Amygdala (tissue), 56 donors: ENCODE measurements around the gene ACVR1B.

ENCODE experiments used
- DNase-seq, 56 donors: peaks; one replicate each; lab custom pipeline; 2025; lab: John Stamatoyannopoulos, UW

Gene ACVR1B

DNA sequence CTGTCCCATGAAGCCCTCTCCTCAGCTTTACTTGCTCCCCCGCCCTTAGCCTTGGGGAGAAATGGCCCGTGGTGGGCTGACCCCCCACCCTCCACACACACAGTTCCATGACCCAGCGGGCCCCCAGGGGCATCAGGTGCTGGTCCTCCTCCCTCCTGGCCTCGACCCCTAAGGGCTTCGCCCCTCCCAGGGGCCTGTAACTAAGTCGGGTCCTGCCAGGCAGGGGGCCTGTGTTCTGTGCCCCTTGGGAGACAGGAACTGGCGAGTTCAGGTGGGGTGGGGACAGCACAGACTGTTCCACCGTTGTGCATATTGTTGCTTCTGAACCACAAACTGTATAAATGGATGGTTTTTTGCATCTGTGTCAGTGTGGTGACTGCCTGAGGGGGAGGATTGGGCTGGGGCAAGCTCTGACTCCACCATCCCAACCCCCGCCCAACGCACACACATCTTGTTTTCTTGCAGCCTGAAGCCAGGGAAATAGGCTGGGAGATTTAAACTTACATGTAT is 64.1 kb downstream of the ACVR1B start:
- DNase-seq: peak in 6 of 56 donors; percentile 21 to 44 (median 32)

GRCh38 chr12:52018433-52019112 is 67.1 kb downstream of the ACVR1B start:
- DNase-seq: no peak

GRCh38 chr12:52019113-52019770 is 67.7 kb downstream of the ACVR1B start:
- peak in 18 of 56 donors; percentile 22 to 62 (median 34) for DNase-seq

GRCh38 chr12:52020539-52021336 is 69.2 kb downstream of the ACVR1B start:
- DNase-seq: peak in 19 of 56 donors; percentile 21 to 67 (median 38)

- no peak for DNase-seq
These were observed 71.3 kb downstream of the ACVR1B start for GRCh38 chr12:52022841-52023181.

DNA sequence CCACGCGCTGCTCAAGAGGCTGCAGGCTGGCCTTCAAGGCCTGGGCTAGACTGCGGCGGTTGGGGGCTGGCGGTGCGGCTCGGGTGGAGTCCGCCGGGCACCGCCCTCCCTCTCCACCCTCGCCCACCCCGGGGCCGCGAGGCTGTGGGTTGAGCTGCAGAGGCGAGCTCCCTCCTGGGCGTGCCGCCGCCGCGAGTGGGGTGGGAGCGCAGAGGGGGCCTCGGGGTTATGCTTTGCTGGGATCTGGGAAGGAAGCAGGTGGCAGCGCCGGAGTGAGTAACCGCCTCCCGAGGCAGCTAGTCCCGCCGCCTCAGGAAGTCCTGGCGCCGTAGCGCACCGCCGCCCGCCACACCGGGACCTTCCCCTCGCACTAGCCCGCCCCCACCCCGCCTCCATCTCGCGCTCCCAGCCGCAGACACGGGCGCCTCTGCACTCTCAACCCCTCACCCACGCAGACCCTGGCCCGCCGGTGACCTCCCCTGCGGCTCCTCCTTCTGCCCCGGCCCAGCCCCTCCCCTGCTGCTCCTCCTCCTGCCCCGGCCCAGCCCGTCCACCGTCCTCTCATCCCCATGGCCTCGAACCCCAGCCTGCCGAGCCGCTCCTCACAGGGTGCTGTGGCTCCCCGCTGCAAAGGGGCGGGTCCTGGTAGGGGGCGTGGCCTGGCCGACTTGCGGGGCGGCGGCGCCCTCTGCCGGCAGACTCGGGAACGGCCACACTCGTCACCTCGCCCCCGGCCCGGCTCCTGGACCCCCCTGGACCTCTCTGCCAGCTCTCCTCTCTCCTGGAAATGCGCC is 71.9 kb downstream of the ACVR1B start:
- DNase-seq: peak in 54 of 56 donors; percentile 14 to 87 (median 67)

GRCh38 chr12:52023976-52024688 is 72.6 kb downstream of the ACVR1B start:
- no peak for DNase-seq

DNA sequence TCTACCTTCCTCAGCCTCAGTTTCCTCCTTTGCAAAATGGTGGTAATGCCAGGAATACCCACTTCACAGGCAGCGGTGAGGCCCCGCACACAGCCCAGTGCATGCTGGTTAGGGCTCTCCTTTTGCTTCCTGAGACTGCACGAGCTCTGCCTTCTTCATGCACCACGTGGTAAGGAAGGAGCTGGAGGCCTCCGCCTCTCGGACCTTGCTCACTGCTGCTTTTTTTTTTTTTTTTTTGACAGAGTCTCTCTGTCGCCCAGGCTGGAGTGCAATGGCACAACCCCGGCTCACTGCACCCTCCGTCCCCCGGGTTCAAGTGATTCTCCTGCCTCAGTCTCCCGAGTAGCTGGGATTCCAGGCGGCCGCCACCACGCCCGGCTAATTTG is 73.3 kb downstream of the ACVR1B start:
- DNase-seq: peak in 11 of 56 donors; percentile 9 to 41 (median 28)

GRCh38 chr12:52026263-52026662 is 74.8 kb downstream of the ACVR1B start:
- no peak for DNase-seq

- no peak for DNase-seq
These were observed 75.8 kb downstream of the ACVR1B start for GRCh38 chr12:52027085-52027843.

DNA sequence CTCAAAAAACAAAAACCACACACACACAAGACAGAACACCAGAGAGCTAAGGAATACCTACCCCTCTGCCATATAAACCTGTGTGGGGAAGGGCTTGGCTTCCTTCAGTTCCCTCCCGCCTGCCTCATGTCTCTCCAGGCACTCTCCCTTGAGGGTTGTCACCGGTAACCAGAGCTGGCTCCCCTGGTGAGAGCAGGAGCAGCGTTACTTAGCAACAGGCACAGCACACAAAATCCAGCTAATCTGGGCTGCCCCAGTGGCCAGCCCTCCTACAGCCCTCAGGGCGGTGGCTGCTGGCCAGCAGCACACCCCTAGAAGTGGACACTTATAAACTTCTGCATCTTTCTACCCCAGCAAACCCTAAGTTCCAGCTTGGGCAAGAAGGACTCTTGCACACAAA is 78.2 kb downstream of the ACVR1B start:
- DNase-seq: peak in 12 of 56 donors; percentile 18 to 72 (median 30)

GRCh38 chr12:52032446-52032803 is 80.9 kb downstream of the ACVR1B start:
- peak in 35 of 56 donors; percentile 26 to 84 (median 50) for DNase-seq

DNA sequence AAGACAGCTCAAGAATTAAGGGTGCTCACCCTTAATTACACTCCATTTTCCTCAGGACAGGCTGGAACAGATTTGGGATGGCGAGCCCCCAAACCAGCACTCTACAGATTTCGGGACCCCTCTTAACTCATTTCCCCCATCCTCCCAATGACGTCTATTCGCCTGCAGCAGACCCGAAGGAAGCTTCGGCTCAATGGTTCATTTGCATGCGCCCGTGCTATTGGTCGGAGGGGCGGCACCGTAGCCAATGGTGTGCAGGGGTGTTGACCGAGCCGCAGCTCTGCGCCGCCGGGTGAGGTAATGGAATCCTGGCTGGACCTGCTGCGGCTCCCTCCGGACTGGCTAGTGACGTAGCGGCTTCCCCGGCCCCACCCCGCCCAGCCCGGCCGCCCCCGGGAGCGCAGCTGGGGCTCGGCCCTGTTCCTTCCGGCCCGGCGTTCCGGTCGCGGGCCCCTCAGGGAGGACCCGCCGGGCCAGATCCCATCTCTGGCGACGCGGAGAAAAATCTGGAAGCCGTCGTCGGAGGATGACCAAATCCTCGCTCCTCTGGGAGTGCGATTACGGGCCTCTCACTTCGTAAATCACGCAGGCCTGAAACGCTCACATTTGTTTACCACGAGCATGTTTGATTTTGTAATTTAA is 81.4 kb downstream of the ACVR1B start:
- peak; percentile 46 to 99 (median 94) for DNase-seq

GRCh38 chr12:52033446-52034140 is 82.1 kb downstream of the ACVR1B start:
- DNase-seq: no peak

DNA sequence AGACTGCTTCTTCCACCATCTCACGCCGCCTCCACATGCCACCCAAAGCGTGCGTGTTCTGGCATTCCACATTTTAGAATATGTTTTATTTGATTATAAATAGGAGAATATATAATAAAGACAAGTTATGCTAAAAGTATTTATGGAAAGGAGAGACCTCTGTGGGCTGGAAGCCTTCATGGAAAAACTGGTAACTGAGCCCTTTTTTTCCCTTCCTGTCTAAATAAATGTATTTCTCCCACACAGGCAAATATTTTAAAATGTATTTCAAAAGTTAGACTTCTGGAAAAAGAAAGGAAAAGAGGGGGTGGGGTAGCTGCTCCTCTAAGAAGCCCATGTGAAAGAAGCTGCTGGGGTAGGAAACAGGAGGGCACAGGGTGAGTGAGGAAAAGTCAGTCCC is 83.7 kb downstream of the ACVR1B start:
- DNase-seq: no peak

DNA sequence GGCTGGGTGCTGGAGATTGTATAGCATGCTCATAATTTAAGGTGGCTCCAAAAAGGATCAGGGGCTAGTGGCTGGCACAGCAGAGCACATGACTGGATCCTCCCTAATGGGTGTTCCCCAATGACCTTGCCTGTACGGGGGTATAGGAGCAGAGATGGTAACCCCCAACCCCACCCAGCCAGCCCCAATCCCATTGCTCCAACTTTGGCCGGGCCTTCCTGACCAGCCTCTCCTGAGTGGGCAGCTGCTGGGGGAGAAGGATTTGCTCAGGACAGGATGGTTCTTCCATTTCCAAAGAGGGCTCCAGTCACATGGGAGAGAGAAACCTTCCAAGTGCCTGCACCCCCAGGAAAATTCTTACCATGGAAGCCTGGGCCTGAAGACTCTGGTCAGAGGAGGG is 84.4 kb downstream of the ACVR1B start:
- no peak for DNase-seq

DNA sequence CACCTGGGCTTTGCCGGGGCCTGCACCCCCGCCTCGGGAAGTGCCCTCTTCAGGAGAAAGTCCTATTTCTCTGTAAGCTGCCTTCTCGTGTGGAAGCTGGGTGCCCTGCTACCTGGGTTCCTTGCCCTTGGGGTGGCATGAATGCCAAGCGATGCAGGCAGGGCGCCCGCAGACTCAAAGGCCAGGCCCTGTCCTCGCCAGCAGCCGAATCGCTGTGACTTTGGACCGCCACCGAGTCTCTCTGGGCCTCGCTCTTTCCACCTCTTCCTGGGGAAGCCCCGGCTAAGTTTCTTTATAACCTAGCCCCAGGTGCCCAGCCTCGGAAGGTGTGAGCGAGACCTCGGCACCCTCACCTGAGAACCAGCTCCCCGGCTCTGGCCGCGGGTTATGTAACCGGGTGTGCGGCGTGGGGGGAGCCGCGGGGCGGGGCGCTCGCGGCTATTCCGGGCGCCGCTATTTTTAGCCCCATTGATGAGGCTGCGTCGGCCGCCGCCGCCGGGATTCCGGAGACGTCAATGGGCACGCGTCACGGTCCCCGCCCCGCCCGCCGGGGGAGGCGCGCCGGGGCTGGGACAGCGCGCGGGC is 85.2 kb downstream of the ACVR1B start:
- peak in 48 of 56 donors; percentile 25 to 87 (median 67) for DNase-seq
